Heart left ventricle (tissue), 13 donors: ENCODE data around the gene SORT1.

Source experiments
- CTCF ChIP-seq, 12 donors: fragments of 200-600 bp; sonication (generic) in 4 of 12; IDR thresholded peaks; one replicate each; pipeline versions ENCODE4 v1.5.0 to v1.8.0; 2018 to 2022; ENCODE audit warnings: antibody characterized with exemption in 12 of 12, mild to moderate bottlenecking in 5 of 12
- POLR2A ChIP-seq, 2 donors: fragments of 450-650 bp; IDR thresholded peaks; one replicate each; pipeline ENCODE4 v1.6.1; 2017; ENCODE audit warnings: antibody characterized with exemption in 2 of 2, mild to moderate bottlenecking in 2 of 2, moderate library complexity in 2 of 2
- donor health status: ischemic (EF 13 %, LVEDD 7.1; RV severe dilation, severe dysfunction).
- donor health status: DM: no; HTN: yes; CAD: no.
- donor health status: DM: no; HTN: no; CAD: no.
- donor health status: ischemic (EF 25% LVEDD 6.9; RV normal size, moderate dysfunction).
- donor health status: ischemic (EF 25% LVEDD 5.7; RV mildly dilated, moderate dysfunction).
- donor health status: ischemic (EF 35%, LVEDD 5.7; RV mildly dilated, moderate dysfunction).
- donor health status: nonischemic (EF 11% LVEDD 7.7; RV severe dilation, severe dysfunction).
- donor health status: DM: yes; HTN: yes; CAD: no.
- donor health status: PGD.
- donor health status: ischemic (EF 29% LVEDD 5.4; RV normal size, mild dysfunction).
- donor health status: nonischemic (EF 23%, LVEDD 6.1; RV moderate dilation, normal function).

- TF ChIP-seq CTCF (IDR thresholded peaks at IDR 0.05) (no peak), POLR2A (IDR thresholded peaks at IDR 0.05) (no peak)
These were observed 113.7 kb downstream of the SORT1 start for GRCh38 chr1:109283748-109284600.
